Measurements from ENCODE around the gene HTT. TPM values are rescaled to one million over a fixed set of nuclear protein-coding genes. Genes with fewer than 3 reads are reported as not detected.

Gene HTT
- total and polyA plus RNA-seq, 2 of the 8 experiments (the other 6 are each of a cell fraction or from before 2014, with no cell fraction given), result 24.0 to 71.0 TPM

DNA sequence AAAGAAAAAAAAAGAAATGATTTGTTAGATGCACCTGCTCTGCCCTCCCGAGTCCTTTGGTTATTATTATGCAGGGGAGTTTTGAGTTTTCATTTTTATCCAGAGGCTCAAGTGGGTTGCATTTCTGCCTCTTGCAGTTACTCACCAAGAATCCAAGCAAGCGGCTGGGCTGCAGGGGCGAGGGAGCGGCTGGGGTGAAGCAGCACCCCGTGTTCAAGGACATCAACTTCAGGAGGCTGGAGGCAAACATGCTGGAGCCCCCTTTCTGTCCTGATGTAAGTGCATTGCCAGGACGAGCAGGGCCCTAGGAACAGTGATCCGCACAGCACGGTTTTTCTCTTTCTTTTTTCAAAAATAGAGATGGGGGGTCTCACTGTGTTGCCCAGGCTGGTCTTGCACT lies 39.2 kb upstream of the HTT start (continued):
- TF ChIP-seq, protein P1, sequence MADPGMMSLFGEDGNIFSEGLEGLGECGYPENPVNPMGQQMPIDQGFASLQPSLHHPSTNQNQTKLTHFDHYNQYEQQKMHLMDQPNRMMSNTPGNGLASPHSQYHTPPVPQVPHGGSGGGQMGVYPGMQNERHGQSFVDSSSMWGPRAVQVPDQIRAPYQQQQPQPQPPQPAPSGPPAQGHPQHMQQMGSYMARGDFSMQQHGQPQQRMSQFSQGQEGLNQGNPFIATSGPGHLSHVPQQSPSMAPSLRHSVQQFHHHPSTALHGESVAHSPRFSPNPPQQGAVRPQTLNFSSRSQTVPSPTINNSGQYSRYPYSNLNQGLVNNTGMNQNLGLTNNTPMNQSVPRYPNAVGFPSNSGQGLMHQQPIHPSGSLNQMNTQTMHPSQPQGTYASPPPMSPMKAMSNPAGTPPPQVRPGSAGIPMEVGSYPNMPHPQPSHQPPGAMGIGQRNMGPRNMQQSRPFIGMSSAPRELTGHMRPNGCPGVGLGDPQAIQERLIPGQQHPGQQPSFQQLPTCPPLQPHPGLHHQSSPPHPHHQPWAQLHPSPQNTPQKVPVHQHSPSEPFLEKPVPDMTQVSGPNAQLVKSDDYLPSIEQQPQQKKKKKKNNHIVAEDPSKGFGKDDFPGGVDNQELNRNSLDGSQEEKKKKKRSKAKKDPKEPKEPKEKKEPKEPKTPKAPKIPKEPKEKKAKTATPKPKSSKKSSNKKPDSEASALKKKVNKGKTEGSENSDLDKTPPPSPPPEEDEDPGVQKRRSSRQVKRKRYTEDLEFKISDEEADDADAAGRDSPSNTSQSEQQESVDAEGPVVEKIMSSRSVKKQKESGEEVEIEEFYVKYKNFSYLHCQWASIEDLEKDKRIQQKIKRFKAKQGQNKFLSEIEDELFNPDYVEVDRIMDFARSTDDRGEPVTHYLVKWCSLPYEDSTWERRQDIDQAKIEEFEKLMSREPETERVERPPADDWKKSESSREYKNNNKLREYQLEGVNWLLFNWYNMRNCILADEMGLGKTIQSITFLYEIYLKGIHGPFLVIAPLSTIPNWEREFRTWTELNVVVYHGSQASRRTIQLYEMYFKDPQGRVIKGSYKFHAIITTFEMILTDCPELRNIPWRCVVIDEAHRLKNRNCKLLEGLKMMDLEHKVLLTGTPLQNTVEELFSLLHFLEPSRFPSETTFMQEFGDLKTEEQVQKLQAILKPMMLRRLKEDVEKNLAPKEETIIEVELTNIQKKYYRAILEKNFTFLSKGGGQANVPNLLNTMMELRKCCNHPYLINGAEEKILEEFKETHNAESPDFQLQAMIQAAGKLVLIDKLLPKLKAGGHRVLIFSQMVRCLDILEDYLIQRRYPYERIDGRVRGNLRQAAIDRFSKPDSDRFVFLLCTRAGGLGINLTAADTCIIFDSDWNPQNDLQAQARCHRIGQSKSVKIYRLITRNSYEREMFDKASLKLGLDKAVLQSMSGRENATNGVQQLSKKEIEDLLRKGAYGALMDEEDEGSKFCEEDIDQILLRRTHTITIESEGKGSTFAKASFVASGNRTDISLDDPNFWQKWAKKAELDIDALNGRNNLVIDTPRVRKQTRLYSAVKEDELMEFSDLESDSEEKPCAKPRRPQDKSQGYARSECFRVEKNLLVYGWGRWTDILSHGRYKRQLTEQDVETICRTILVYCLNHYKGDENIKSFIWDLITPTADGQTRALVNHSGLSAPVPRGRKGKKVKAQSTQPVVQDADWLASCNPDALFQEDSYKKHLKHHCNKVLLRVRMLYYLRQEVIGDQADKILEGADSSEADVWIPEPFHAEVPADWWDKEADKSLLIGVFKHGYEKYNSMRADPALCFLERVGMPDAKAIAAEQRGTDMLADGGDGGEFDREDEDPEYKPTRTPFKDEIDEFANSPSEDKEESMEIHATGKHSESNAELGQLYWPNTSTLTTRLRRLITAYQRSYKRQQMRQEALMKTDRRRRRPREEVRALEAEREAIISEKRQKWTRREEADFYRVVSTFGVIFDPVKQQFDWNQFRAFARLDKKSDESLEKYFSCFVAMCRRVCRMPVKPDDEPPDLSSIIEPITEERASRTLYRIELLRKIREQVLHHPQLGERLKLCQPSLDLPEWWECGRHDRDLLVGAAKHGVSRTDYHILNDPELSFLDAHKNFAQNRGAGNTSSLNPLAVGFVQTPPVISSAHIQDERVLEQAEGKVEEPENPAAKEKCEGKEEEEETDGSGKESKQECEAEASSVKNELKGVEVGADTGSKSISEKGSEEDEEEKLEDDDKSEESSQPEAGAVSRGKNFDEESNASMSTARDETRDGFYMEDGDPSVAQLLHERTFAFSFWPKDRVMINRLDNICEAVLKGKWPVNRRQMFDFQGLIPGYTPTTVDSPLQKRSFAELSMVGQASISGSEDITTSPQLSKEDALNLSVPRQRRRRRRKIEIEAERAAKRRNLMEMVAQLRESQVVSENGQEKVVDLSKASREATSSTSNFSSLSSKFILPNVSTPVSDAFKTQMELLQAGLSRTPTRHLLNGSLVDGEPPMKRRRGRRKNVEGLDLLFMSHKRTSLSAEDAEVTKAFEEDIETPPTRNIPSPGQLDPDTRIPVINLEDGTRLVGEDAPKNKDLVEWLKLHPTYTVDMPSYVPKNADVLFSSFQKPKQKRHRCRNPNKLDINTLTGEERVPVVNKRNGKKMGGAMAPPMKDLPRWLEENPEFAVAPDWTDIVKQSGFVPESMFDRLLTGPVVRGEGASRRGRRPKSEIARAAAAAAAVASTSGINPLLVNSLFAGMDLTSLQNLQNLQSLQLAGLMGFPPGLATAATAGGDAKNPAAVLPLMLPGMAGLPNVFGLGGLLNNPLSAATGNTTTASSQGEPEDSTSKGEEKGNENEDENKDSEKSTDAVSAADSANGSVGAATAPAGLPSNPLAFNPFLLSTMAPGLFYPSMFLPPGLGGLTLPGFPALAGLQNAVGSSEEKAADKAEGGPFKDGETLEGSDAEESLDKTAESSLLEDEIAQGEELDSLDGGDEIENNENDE (IDR thresholded peaks at IDR 0.05; ENCODE audit: insufficient replicate concordance, low read length), result no peak
- TF ChIP-seq BRCA1 (IDR thresholded peaks at IDR 0.05; ENCODE audit: low read depth, low read length) (no peak), EP300 (IDR thresholded peaks at IDR 0.05; ENCODE audit: borderline replicate concordance in 1 of 2, low read depth in 2 of 2, low read length in 2 of 2) (no peak), TEAD4 (IDR thresholded peaks at IDR 0.05; ENCODE audit: low read depth, low read length) (no peak), SAP30 (IDR thresholded peaks at IDR 0.05; ENCODE audit: insufficient read depth, insufficient replicate concordance, low read length) (no peak), SIRT6 (IDR thresholded peaks at IDR 0.05; ENCODE audit: low read length) (no peak)
